ENCODE results near the gene HSPG2. TPM values are rescaled to one million over a fixed set of nuclear protein-coding genes. Genes with fewer than 3 reads are reported as not detected.

The HSPG2 gene
- total RNA-seq, 5 donors from 2014 or later (not counting 1 experiment from before 2014, with no cell fraction given): 4.4 to 9.3 (median 7.9) TPM

- no peak for ATAC-seq (replicated peaks in 1 of 4)
- peaks cover 24 to 29% (median 26%) of the 10 kb centered on the region in 3 donors for H3K4me1 Mint-ChIP-seq
- CTCF ChIA-PET: interaction anchor here in 1 of 2 donors (0.6 kb wide), 1 partner anchor 142 kb away, joined by 3 read pairs; no protein-coding TSS in a partner anchor
- H3K27ac Mint-ChIP-seq: peak overlapping the region in 1 of 2 donors; percentile 63
- peaks cover 0 to 16% of the 10 kb centered on the region in 2 experiments for H3K27me3 ChIP-seq (replicated peaks in 1 of 2; ENCODE audit: control insufficient read depth in 2 of 2, extremely low read depth in 1 of 2, insufficient read depth in 2 of 2, low read length in 1 of 2)
- H3K36me3 Mint-ChIP-seq: no peaks in the 10 kb centered on the region
- H3K9me3 Mint-ChIP-seq: no peaks in the 10 kb centered on the region
- 96% methylated on average over 3 of the region's 6 CpGs for WGBS (ENCODE audit: insufficient coverage)
- H3K27ac ChIP-seq (ENCODE audit: low read length): no peak overlapping the region
- H3K4me1 ChIP-seq (ENCODE audit: control insufficient read depth in 1 of 2, extremely low read depth in 1 of 2, insufficient read depth in 2 of 2, low read length in 2 of 2): peaks cover 2 to 30% of the 10 kb centered on the region in 2 experiments
- no peak overlapping the region for H3K4me3 ChIP-seq (ENCODE audit: control insufficient read depth in 1 of 2, extremely low read depth in 1 of 2, low read length in 1 of 2)
- H3K27me3 Mint-ChIP-seq: no peaks in the 10 kb centered on the region
- H3K9me3 ChIP-seq: no peaks in the 10 kb centered on the region
- POLR2A ChIA-PET: no interaction called here
- DNase-seq: no peak
- H3K4me3 Mint-ChIP-seq: no peak overlapping the region
- no peaks in the 10 kb centered on the region for H3K36me3 ChIP-seq (ENCODE audit: control insufficient read depth in 2 of 2, extremely low read depth in 1 of 2, insufficient read depth in 1 of 2, low read length in 1 of 2)
These were observed 15.8 kb upstream of the HSPG2 start for GRCh38 chr1:21952786-21953520.

- Mint-ChIP-seq H3K9me3 (no peaks in the 10 kb centered on the region), H3K27ac (no peak overlapping the region), H3K4me1 (peaks cover 7 to 14% (median 11%) of the 10 kb centered on the region in 3 donors), H3K27me3 (no peaks in the 10 kb centered on the region), H3K4me3 (no peak overlapping the region), H3K36me3 (no peaks in the 10 kb centered on the region)
- Histone ChIP-seq H3K27me3 (replicated peaks in 1 of 2; ENCODE audit: control insufficient read depth in 2 of 2, extremely low read depth in 1 of 2, insufficient read depth in 2 of 2, low read length in 1 of 2) (peaks cover 0 to 12% of the 10 kb centered on the region in 2 experiments), H3K4me3 (ENCODE audit: control insufficient read depth in 1 of 2, extremely low read depth in 1 of 2, low read length in 1 of 2) (no peak overlapping the region), H3K4me1 (ENCODE audit: control insufficient read depth in 1 of 2, extremely low read depth in 1 of 2, insufficient read depth in 2 of 2, low read length in 2 of 2) (peaks cover 2 to 14% of the 10 kb centered on the region in 2 experiments), H3K9me3 (no peaks in the 10 kb centered on the region), H3K36me3 (ENCODE audit: control insufficient read depth in 2 of 2, extremely low read depth in 1 of 2, insufficient read depth in 1 of 2, low read length in 1 of 2) (no peaks in the 10 kb centered on the region), H3K27ac (ENCODE audit: low read length) (no peak overlapping the region)
- ChIA-PET POLR2A (no interaction called here), CTCF (no interaction called here)
- no peak for ATAC-seq (replicated peaks in 1 of 4)
- no peak for DNase-seq
- 89% methylated on average over 9 of the region's 12 CpGs for WGBS (ENCODE audit: insufficient coverage)
These were observed 14.2 kb upstream of the HSPG2 start for GRCh38 chr1:21951226-21951870.

- ATAC-seq (replicated peaks in 1 of 4): no peak
- no peaks in the 10 kb centered on the region for H3K9me3 Mint-ChIP-seq
- CTCF ChIA-PET: no interaction called here
These were observed 13.6 kb upstream of the HSPG2 start for GRCh38 chr1:21950734-21951133.

GRCh38 chr1:21946836-21947587, 9.9 kb upstream of the HSPG2 start:
- DNase-seq: no peak
- H3K4me1 Mint-ChIP-seq: peaks cover 0 to 2% (median 2%) of the 10 kb centered on the region in 3 donors
- H3K36me3 Mint-ChIP-seq: no peaks in the 10 kb centered on the region
- 86% methylated on average over 7 of the region's 11 CpGs for WGBS (ENCODE audit: insufficient coverage)
- no peak overlapping the region for H3K27ac Mint-ChIP-seq
- ChIA-PET CTCF (interaction anchor here in 1 of 2 donors (0.6 kb wide), 1 partner anchor 170 kb away, joined by 3 read pairs; no protein-coding TSS in a partner anchor), POLR2A (no interaction called here)
- Histone ChIP-seq H3K27ac (ENCODE audit: low read length) (no peak overlapping the region), H3K4me3 (ENCODE audit: control insufficient read depth in 1 of 2, extremely low read depth in 1 of 2, low read length in 1 of 2) (no peak overlapping the region), H3K9me3 (no peaks in the 10 kb centered on the region), H3K4me1 (ENCODE audit: control insufficient read depth in 1 of 2, extremely low read depth in 1 of 2, insufficient read depth in 2 of 2, low read length in 2 of 2) (no peaks in the 10 kb centered on the region), H3K27me3 (replicated peaks in 1 of 2; ENCODE audit: control insufficient read depth in 2 of 2, extremely low read depth in 1 of 2, insufficient read depth in 2 of 2, low read length in 1 of 2) (peaks cover 0 to 13% of the 10 kb centered on the region in 2 experiments), H3K36me3 (ENCODE audit: control insufficient read depth in 2 of 2, extremely low read depth in 1 of 2, insufficient read depth in 1 of 2, low read length in 1 of 2) (no peaks in the 10 kb centered on the region)
- H3K9me3 Mint-ChIP-seq: no peaks in the 10 kb centered on the region
- ATAC-seq (replicated peaks in 1 of 4): no peak
- no peak overlapping the region for H3K4me3 Mint-ChIP-seq
- no peaks in the 10 kb centered on the region for H3K27me3 Mint-ChIP-seq

More at GRCh38 chr1:21950734-21951133, 13.6 kb upstream of the HSPG2 start:
- POLR2A ChIA-PET: no interaction called here
- no peak overlapping the region for H3K27ac ChIP-seq (ENCODE audit: low read length)
- no peak overlapping the region for H3K4me3 ChIP-seq (ENCODE audit: control insufficient read depth in 1 of 2, extremely low read depth in 1 of 2, low read length in 1 of 2)
- H3K36me3 ChIP-seq (ENCODE audit: control insufficient read depth in 2 of 2, extremely low read depth in 1 of 2, insufficient read depth in 1 of 2, low read length in 1 of 2): no peaks in the 10 kb centered on the region
- DNase-seq: no peak
- Mint-ChIP-seq H3K27ac (no peak overlapping the region), H3K4me1 (peaks cover 5 to 9% (median 7%) of the 10 kb centered on the region in 3 donors), H3K27me3 (no peaks in the 10 kb centered on the region), H3K36me3 (no peaks in the 10 kb centered on the region), H3K4me3 (no peak overlapping the region)
- no peaks in the 10 kb centered on the region for H3K9me3 ChIP-seq
- H3K4me1 ChIP-seq (ENCODE audit: control insufficient read depth in 1 of 2, extremely low read depth in 1 of 2, insufficient read depth in 2 of 2, low read length in 2 of 2): peaks cover 0 to 8% of the 10 kb centered on the region in 2 experiments
- peaks cover 0 to 8% of the 10 kb centered on the region in 2 experiments for H3K27me3 ChIP-seq (replicated peaks in 1 of 2; ENCODE audit: control insufficient read depth in 2 of 2, extremely low read depth in 1 of 2, insufficient read depth in 2 of 2, low read length in 1 of 2)
- 92% methylated on average over 7 of the region's 7 CpGs for WGBS (ENCODE audit: insufficient coverage)

GRCh38 chr1:21944733-21945073, 7.6 kb upstream of the HSPG2 start:
- Mint-ChIP-seq H3K36me3 (no peaks in the 10 kb centered on the region), H3K9me3 (no peaks in the 10 kb centered on the region), H3K27me3 (no peaks in the 10 kb centered on the region), H3K4me3 (no peak overlapping the region), H3K27ac (no peak overlapping the region), H3K4me1 (peaks cover 0 to 2% (median 2%) of the 10 kb centered on the region in 3 donors)
- H3K27me3 ChIP-seq (replicated peaks in 1 of 2; ENCODE audit: control insufficient read depth in 2 of 2, extremely low read depth in 1 of 2, insufficient read depth in 2 of 2, low read length in 1 of 2): peaks cover 0 to 10% of the 10 kb centered on the region in 2 experiments
- H3K27ac ChIP-seq (ENCODE audit: low read length): no peak overlapping the region
- no peaks in the 10 kb centered on the region for H3K9me3 ChIP-seq
- H3K4me3 ChIP-seq (ENCODE audit: control insufficient read depth in 1 of 2, extremely low read depth in 1 of 2, low read length in 1 of 2): no peak overlapping the region
- ChIA-PET CTCF (interaction anchor here in 1 of 2 donors (0.7 kb wide), 1 partner anchor 172 kb away, joined by 5 read pairs; no protein-coding TSS in a partner anchor), POLR2A (interaction anchor here in 1 of 2 donors (0.7 kb wide), 1 partner anchor 12 kb away, joined by 3 read pairs; no protein-coding TSS in a partner anchor)
- 40% methylated on average over 2 of the region's 3 CpGs for WGBS (ENCODE audit: insufficient coverage)
- ATAC-seq (replicated peaks in 1 of 4) (no peak), DNase-seq (no peak)
- H3K36me3 ChIP-seq (ENCODE audit: control insufficient read depth in 2 of 2, extremely low read depth in 1 of 2, insufficient read depth in 1 of 2, low read length in 1 of 2): no peaks in the 10 kb centered on the region
- H3K4me1 ChIP-seq (ENCODE audit: control insufficient read depth in 1 of 2, extremely low read depth in 1 of 2, insufficient read depth in 2 of 2, low read length in 2 of 2): no peaks in the 10 kb centered on the region

All from T-cell (primary cell).